Left ventricle myocardium inferior (tissue), 1 donor: ENCODE measurements around the gene HRH2. TPM values are rescaled to one million over a fixed set of nuclear protein-coding genes. Genes with fewer than 3 reads are reported as not detected.

ENCODE experiments used
- DNase-seq: peaks from one replicate; pipeline ENCODE4 v3.0.0-alpha.2; 2020
- H3K27ac ChIP-seq: fragments of 200-600 bp; replicated peaks from 2 replicates; pipeline ENCODE4 v1.8.0; 2021
- H3K27me3 ChIP-seq: fragments of 200-600 bp; 2 replicates; pipeline ENCODE4 v1.8.0; 2021; ENCODE audit warnings: low read depth
- H3K36me3 ChIP-seq: fragments of 200-600 bp; 2 replicates; pipeline ENCODE4 v1.8.0; 2021
- H3K4me1 ChIP-seq: fragments of 200-600 bp; 2 replicates; pipeline ENCODE4 v1.8.0; 2021
- H3K4me3 ChIP-seq: fragments of 200-600 bp; 2 replicates; pipeline ENCODE4 v1.8.0; 2021; ENCODE audit warnings: mild to moderate bottlenecking, moderate library complexity
- H3K9me3 ChIP-seq: fragments of 200-600 bp; replicated peaks from 2 replicates; pipeline ENCODE4 v1.8.0; 2021
- CTCF ChIP-seq: fragments of 200-600 bp; IDR thresholded peaks from 2 replicates; pipeline ENCODE4 v1.8.0; 2021; ENCODE audit warnings: antibody characterized with exemption, mild to moderate bottlenecking, borderline replicate concordance
- intact Hi-C: fragments of 100-400 bp; cut with micrococcal nuclease; formaldehyde crosslinking; loops from one replicate; pipeline ENCODE4 v1.11.0; 2022
- total RNA-seq: library from RNA; stranded (reverse); fragmentation: NEBNext Ultra II Directional; extraction: Animal tissue kit (Norgen Biotek cat#: 25700); gene quantifications from one replicate; pipeline ENCODE4 v1.2.1, GENCODE V29; 2021
- donor health status: DM: no; HTN: yes; CAD: no; lungs with severe emphysema.

Gene HRH2
- total RNA-seq, 1 donor from 2014 or later: 47.7 TPM

GRCh38 chr5:175695161-175696126 is 37.6 kb downstream of the HRH2 start:
- DNase-seq: no peak
- no peak overlapping the region for H3K4me3 ChIP-seq
- intact Hi-C loops: no loop called here
- TF ChIP-seq CTCF: no peak
- H3K27me3 ChIP-seq: no peaks in the 10 kb centered on the region
- peak overlapping the region; percentile 54 for H3K27ac ChIP-seq
- H3K36me3 ChIP-seq: no peaks in the 10 kb centered on the region
- no peaks in the 10 kb centered on the region for H3K9me3 ChIP-seq
- H3K4me1 ChIP-seq: peaks cover 44% of the 10 kb centered on the region

GRCh38 chr5:175696139-175696854 is 38.4 kb downstream of the HRH2 start:
- Histone ChIP-seq H3K4me3 (no peak overlapping the region), H3K4me1 (peaks cover 44% of the 10 kb centered on the region), H3K27me3 (no peaks in the 10 kb centered on the region), H3K9me3 (no peaks in the 10 kb centered on the region), H3K27ac (peak overlapping the region; percentile 54), H3K36me3 (no peaks in the 10 kb centered on the region)
- TF ChIP-seq CTCF: peak; percentile 57
- DNase-seq: peak; percentile 80
- intact Hi-C loops: no loop called here

- H3K9me3 ChIP-seq: no peaks in the 10 kb centered on the region
- no peak for DNase-seq
- no peak overlapping the region for H3K4me3 ChIP-seq
- H3K27me3 ChIP-seq: no peaks in the 10 kb centered on the region
- no peak overlapping the region for H3K27ac ChIP-seq
- no peaks in the 10 kb centered on the region for H3K36me3 ChIP-seq
- intact Hi-C loops: no loop called here
- peaks cover 44% of the 10 kb centered on the region for H3K4me1 ChIP-seq
- no peak for TF ChIP-seq CTCF
Measured at GRCh38 chr5:175696855-175697198, 39.0 kb downstream of the HRH2 start.

- no peaks in the 10 kb centered on the region for H3K27me3 ChIP-seq
- DNase-seq: no peak
- no peak overlapping the region for H3K4me3 ChIP-seq
- no peak for TF ChIP-seq CTCF
- peaks cover 36% of the 10 kb centered on the region for H3K4me1 ChIP-seq
- H3K9me3 ChIP-seq: no peaks in the 10 kb centered on the region
- H3K36me3 ChIP-seq: no peaks in the 10 kb centered on the region
- no peak overlapping the region for H3K27ac ChIP-seq
- intact Hi-C loops: no loop called here
Measured at GRCh38 chr5:175697846-175698245, 40.0 kb downstream of the HRH2 start.

DNA sequence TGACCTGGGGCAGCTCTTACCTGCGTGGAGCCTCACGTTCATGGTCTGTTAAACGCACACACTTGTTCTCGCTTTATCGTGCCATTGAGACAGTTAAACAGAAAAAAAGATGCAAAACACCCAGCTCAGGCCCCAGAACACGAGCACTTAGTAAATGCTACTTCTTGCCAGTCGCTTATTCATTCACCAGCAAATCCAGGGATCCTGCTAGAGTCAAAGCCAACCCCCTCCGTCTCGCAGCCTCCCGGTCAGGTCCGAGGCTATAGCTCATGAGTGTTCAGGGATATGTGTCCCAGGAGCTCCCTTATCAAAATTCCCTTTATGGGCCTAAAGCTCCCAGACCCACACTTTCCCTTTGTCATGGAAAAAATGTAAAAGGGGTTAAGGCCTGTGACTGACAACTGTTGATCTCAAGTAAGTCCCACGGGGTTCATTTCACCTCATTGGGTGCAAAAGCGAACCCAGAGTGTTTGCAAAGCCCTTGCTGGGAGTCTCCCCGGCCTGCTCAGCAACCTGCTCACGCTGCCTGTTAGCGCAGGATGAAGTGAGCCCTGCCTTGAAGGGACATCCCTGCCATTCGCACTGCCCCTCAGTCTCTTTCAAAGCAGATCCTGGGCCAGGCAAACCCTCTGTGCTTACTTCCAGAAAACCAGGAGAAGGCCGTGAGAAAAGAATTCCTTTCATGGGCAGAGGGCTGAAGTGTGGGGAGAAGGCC is 40.7 kb downstream of the HRH2 start:
- TF ChIP-seq CTCF: no peak
- Histone ChIP-seq H3K27ac (no peak overlapping the region), H3K36me3 (no peaks in the 10 kb centered on the region), H3K9me3 (peaks cover 7% of the 10 kb centered on the region), H3K4me1 (peaks cover 29% of the 10 kb centered on the region), H3K27me3 (no peaks in the 10 kb centered on the region), H3K4me3 (no peak overlapping the region)
- DNase-seq: no peak
- intact Hi-C loops: no loop called here
